Body of pancreas (tissue), 4 donors: ENCODE data around the gene ABCB8. TPM values are rescaled to one million over a fixed set of nuclear protein-coding genes. Genes with fewer than 3 reads are reported as not detected.
"Not testable (repeated sequence)": the region's sequence is repeated elsewhere in the genome, so short reads cannot be mapped to it uniquely, and the experiment has no call there.

Experiments used
- ATAC-seq: fragments of 150-250 bp; one replicate; pipeline ENCODE4 v1.9.1; 2016
- DNase-seq, 4 donors: peaks; one replicate each; pipeline ENCODE4 v3.0.0-alpha.2; 2019
- H3K27ac ChIP-seq, 4 donors: fragments of 200-600 bp; sonication (generic); 1 replicate in 3 of 4; 2 replicates in 1 of 4; pipeline versions ENCODE4 v1.5.1 to v1.6.1; 2016 to 2019; ENCODE audit warnings: mild to moderate bottlenecking in 1 of 4, mixed read lengths in 1 of 4, moderate library complexity in 1 of 4
- H3K27me3 ChIP-seq, 2 donors: fragments of 200-600 bp; sonication (generic); one replicate each; pipeline ENCODE4 v1.6.0; 2016; ENCODE audit warnings: mild to moderate bottlenecking in 1 of 2
- H3K36me3 ChIP-seq, 2 donors: fragments of 200-600 bp; sonication (generic); replicated peaks in 1 of 2; 2 replicates each; pipeline ENCODE4 v1.5.1; 2016; ENCODE audit warnings: low read depth in 2 of 2; ENCODE audit not compliant: insufficient read depth in 1 of 2
- H3K4me1 ChIP-seq: fragments of 200-600 bp; sonication (generic); one replicate; pipeline ENCODE4 v1.6.0; 2016
- H3K4me3 ChIP-seq, 2 donors: fragments of 200-600 bp; sonication (generic); 1 replicate in 1 of 2; 2 replicates in 1 of 2; pipeline ENCODE4 v1.5.1; 2016 to 2019
- H3K9me3 ChIP-seq, 3 donors: fragments of 200-600 bp; sonication (generic); 1 replicate in 2 of 3; 2 replicates in 1 of 3; pipeline ENCODE4 v1.5.1; 2016
- CTCF ChIP-seq, 7 experiments: fragments of 450-650 bp in 4 of 7; fragments of 200-600 bp in 3 of 7; sonication (generic) in 3 of 7; IDR thresholded peaks; one replicate each; pipeline ENCODE4 v1.5.1; 2016 to 2019; ENCODE audit warnings: antibody characterized with exemption in 7 of 7
- POLR2A ChIP-seq, 3 donors: fragments of 450-650 bp; IDR thresholded peaks; one replicate each; pipeline ENCODE4 v1.6.1; 2016; ENCODE audit warnings: antibody characterized with exemption in 3 of 3, mild to moderate bottlenecking in 2 of 3
- WGBS, 2 donors: methylation state at CpG; one replicate each; pipeline ENCODE4 v1.1.5; 2017; 5-methylcytosine and 5-hydroxymethylcytosine counted together
- intact Hi-C: fragments of 100-400 bp; cut with DNase I; formaldehyde crosslinking; loops from one replicate; pipeline ENCODE4 v1.15.1; 2023
- total RNA-seq, 2 donors: library from RNA; depleted of rRNA; stranded (reverse); fragments of >200 nt; gene quantifications; one replicate each; pipeline ENCODE4 v1.1.0, GENCODE V29; 2016

Gene ABCB8
- total RNA-seq, 2 donors from 2014 or later = 8.8 to 39.6 TPM

DNA sequence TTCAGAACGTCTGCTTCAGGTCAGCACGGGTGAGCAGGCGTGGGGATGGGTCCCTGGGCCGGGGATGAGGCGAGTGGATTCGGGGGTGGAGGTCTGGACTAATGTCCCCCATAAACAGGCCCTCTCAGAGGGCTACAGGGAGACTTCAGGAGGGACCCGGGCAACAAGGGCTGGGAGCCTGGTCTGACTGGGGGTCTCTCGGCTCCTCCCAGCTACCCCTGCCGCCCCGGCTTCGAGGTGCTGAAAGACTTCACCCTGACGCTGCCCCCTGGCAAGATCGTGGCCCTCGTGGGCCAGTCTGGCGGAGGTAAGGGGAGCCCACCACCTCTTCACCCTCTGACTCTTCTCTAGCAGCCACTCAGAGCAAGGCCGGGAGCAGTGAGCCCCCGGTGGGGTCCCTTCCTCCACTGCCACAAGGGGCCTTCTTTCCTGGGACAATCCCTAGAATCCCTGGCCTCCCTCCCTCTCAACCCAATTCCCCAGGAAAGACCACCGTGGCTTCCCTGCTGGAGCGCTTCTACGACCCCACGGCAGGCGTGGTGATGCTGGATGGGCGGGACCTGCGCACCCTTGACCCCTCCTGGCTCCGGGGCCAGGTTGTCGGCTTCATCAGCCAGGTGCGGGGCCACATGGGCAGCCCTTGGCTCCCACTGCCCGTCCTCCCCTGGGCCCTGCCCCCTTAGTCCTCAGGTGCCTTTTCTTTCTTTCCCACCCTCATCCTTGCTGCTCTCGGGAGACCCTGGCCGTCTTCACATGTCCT is 12.5 kb downstream of the ABCB8 start:
- DNase-seq (no peak), ATAC-seq (no peak)
- intact Hi-C loops = no loop called here
- WGBS, 2 donors = 88 to 90% methylated on average over 9 to 30 of the region's 30 CpGs
- no peaks in the 10 kb centered on the region for H3K4me1 ChIP-seq
- no peak overlapping the region for H3K4me3 ChIP-seq
- TF ChIP-seq CTCF (IDR thresholded peaks at IDR 0.05) = no peak
- H3K27me3 ChIP-seq = no peaks in the 10 kb centered on the region
- H3K27ac ChIP-seq = no peak overlapping the region
- H3K36me3 ChIP-seq = peaks cover 0 to 7% of the 10 kb centered on the region in 2 donors
- H3K9me3 ChIP-seq = no peaks in the 10 kb centered on the region

DNA sequence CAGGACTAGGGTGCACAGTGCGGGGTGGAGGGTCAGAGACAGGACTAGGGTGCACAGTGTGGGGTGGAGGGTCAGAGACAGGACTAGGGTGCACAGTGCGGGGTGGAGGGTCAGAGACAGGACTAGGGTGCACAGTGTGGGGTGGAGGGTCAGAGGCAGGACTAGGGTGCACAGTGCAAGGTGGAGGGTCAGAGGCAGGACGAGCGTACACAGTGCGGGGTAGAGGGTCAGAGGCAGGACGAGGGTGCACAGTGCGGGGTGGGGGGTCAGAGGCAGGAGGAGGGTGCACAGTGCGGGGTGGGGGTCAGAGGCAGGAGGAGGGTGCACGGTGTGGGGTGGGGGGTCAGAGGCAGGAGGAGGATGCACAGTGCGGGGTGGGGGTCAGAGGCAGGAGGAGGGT is 15.2 kb downstream of the ABCB8 start:
- H3K27ac ChIP-seq, H3K27me3 ChIP-seq, H3K4me3 ChIP-seq, intact Hi-C loops, H3K36me3 ChIP-seq, DNase-seq, ATAC-seq, H3K9me3 ChIP-seq, H3K4me1 ChIP-seq: not testable (repeated sequence)
- WGBS, 2 donors = 77 to 89% methylated on average over 10 of the region's 10 CpGs

DNA sequence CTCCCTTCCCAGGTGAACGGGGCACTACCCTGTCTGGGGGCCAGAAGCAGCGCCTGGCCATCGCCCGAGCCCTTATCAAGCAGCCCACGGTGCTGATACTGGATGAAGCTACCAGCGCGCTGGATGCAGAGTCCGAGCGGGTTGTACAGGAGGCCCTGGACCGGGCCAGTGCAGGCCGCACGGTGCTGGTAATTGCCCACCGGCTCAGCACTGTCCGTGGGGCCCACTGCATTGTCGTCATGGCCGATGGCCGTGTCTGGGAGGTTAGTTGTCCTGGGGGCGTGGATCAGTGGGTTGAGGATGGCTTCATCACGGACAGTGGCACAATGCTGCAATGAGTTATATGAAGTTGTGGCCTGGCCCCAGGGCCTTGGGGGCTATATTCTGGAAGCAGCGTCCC is 15.7 kb downstream of the ABCB8 start:
- TF ChIP-seq POLR2A (IDR thresholded peaks at IDR 0.05) = no peak
- TF ChIP-seq CTCF (IDR thresholded peaks at IDR 0.05) = no peak
- intact Hi-C loops = no loop called here
- Histone ChIP-seq H3K9me3 (no peaks in the 10 kb centered on the region), H3K27me3 (no peaks in the 10 kb centered on the region), H3K27ac (no peak overlapping the region), H3K4me3 (no peak overlapping the region), H3K4me1 (no peaks in the 10 kb centered on the region), H3K36me3 (no peaks in the 10 kb centered on the region)
- 92 to 93% methylated on average over 2 to 7 of the region's 20 CpGs for WGBS, 2 donors
- DNase-seq (no peak), ATAC-seq (no peak)

- Histone ChIP-seq H3K27ac (no peak overlapping the region), H3K27me3 (no peaks in the 10 kb centered on the region), H3K4me1 (no peaks in the 10 kb centered on the region), H3K9me3 (no peaks in the 10 kb centered on the region), H3K36me3 (no peaks in the 10 kb centered on the region), H3K4me3 (no peak overlapping the region)
- DNase-seq (no peak), ATAC-seq (no peak)
- intact Hi-C loops = no loop called here
- 85 to 89% methylated on average over 9 to 11 of the region's 11 CpGs for WGBS, 2 donors
- TF ChIP-seq CTCF (IDR thresholded peaks at IDR 0.05) (no peak), POLR2A (IDR thresholded peaks at IDR 0.05) (no peak)
Measured at GRCh38 chr7:151045262-151045661, 17.0 kb downstream of the ABCB8 start.

DNA sequence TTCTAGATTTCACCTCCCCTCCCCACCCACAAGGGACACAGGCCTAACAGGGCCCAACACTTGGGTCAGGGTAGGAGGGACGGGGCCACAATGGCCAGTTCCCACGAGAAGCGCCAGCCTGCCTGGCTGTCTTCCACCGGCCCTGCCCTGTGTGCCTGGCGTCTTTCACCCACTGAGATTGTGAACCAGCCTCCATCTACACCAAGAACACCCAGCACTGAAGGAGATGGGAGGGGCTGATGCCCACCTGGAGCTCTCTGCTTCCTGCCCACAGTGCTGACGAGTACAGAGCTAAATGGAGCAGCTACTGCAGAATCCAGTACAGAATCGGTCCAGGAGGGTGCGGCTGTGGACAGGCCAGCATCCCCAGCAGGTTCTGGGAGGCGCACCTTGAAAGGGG is 17.7 kb downstream of the ABCB8 start:
- no peaks in the 10 kb centered on the region for H3K36me3 ChIP-seq
- 83 to 87% methylated on average over 6 to 9 of the region's 9 CpGs for WGBS, 2 donors

More for the DNA sequence above, 17.7 kb downstream of the ABCB8 start:
- TF ChIP-seq POLR2A (IDR thresholded peaks at IDR 0.05) = no peak
- no peak for TF ChIP-seq CTCF (IDR thresholded peaks at IDR 0.05)
- Histone ChIP-seq H3K4me1 (peaks cover 5% of the 10 kb centered on the region), H3K27me3 (no peaks in the 10 kb centered on the region), H3K9me3 (no peaks in the 10 kb centered on the region), H3K4me3 (no peak overlapping the region), H3K27ac (no peak overlapping the region)
- ATAC-seq (no peak), DNase-seq (no peak)
- intact Hi-C loops = no loop called here
